ENCODE data around the gene UBL3.

The UBL3 gene

DNA sequence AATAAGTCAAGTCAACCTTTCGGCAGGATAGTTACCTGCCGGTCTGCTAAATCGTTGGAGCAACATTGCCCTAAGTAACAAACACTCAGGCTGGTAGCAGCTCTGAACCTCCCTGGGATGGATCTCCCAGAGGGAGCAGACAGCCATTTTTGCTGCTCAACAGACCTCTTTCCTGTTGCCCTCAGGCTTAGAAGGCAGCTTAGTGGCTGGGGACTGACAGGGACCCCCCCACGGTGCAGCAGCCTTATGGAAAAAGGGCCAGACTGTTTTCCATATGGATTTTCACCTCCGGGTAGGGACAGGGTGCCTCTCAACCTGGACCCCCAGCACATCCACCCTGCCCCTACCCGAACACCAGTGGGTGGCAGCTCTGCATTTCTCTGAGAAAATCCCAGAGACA lies 49.7 kb downstream of the UBL3 start:
- WGBS (ENCODE audit: extremely low coverage, insufficient coverage, low lambda C conversion rate), result no CpG with 5 or more reads among the region's 6 CpGs

DNA sequence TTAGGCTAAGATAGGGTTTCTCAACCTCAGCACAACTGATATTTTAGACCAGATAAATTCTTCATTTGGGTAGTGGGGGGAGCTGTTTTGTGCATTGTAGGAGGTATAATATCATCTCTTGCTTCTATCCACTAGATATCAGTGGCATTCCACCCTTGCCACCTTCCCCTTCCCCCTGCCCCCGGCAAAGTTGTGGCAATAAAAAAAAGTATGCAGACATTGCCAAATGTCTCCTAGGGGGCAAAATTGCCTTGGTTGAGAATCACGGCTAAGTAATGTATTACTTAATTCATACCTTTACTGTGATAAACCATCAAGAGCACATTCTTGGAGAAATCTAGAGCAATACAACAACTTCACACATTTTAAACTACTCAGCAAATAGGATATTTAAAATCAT lies 51.4 kb downstream of the UBL3 start:
- no peak overlapping the region for H3K4ac ChIP-seq (ENCODE audit: low read depth, low read length)
- H4K5ac ChIP-seq (ENCODE audit: low read length), result no peak overlapping the region
- no peak overlapping the region for H3K56ac ChIP-seq (ENCODE audit: low read length)
- no peak overlapping the region for H4K8ac ChIP-seq (ENCODE audit: low read depth, low read length)
- DNase-seq, result no peak
- no peaks in the 10 kb centered on the region for H3K27me3 ChIP-seq (ENCODE audit: insufficient read depth, low read length, poor library complexity)
- no peak overlapping the region for H2BK5ac ChIP-seq (ENCODE audit: low read length)
- H3K23ac ChIP-seq (ENCODE audit: low read length), result no peak overlapping the region
- H2BK15ac ChIP-seq (replicated peaks; ENCODE audit: low read depth), result no peak overlapping the region
- H3K4me3 ChIP-seq (ENCODE audit: low read length), result no peak overlapping the region
- no peak overlapping the region for H2AK5ac ChIP-seq (ENCODE audit: low read length)
- H3K18ac ChIP-seq (ENCODE audit: low read length), result no peak overlapping the region
- WGBS (ENCODE audit: extremely low coverage, insufficient coverage, low lambda C conversion rate), result no CpG with 5 or more reads among the region's 2 CpGs
- peaks cover 12% of the 10 kb centered on the region for H3K4me1 ChIP-seq (ENCODE audit: control insufficient read depth, low read depth, low read length)
- no peak overlapping the region for H2BK120ac ChIP-seq (ENCODE audit: low read depth, low read length)
- no peaks in the 10 kb centered on the region for H3K36me3 ChIP-seq (ENCODE audit: control insufficient read depth, insufficient read depth, low read length)
- H3K27ac ChIP-seq (ENCODE audit: low read depth, low read length), result no peak overlapping the region
- H3K79me1 ChIP-seq (ENCODE audit: low read length), result peaks cover 15% of the 10 kb centered on the region
- no peak overlapping the region for H3K9ac ChIP-seq (ENCODE audit: low read length)
- no peak overlapping the region for H3K4me2 ChIP-seq (ENCODE audit: low read length)
- H3K79me2 ChIP-seq (ENCODE audit: control insufficient read depth, insufficient read depth, low read length), result peaks cover 29% of the 10 kb centered on the region

More for the DNA sequence above, 49.7 kb downstream of the UBL3 start:
- H3K4me1 ChIP-seq (ENCODE audit: control insufficient read depth, low read depth, low read length), result peaks cover 12% of the 10 kb centered on the region
- no peak overlapping the region for H3K9ac ChIP-seq (ENCODE audit: low read length)
- H2BK15ac ChIP-seq (replicated peaks; ENCODE audit: low read depth), result no peak overlapping the region
- no peak overlapping the region for H3K27ac ChIP-seq (ENCODE audit: low read depth, low read length)
- H3K27me3 ChIP-seq (ENCODE audit: insufficient read depth, low read length, poor library complexity), result no peaks in the 10 kb centered on the region
- no peak overlapping the region for H3K23ac ChIP-seq (ENCODE audit: low read length)
- no peak overlapping the region for H3K4me3 ChIP-seq (ENCODE audit: low read length)
- H3K18ac ChIP-seq (ENCODE audit: low read length), result no peak overlapping the region
- H3K4me2 ChIP-seq (ENCODE audit: low read length), result no peak overlapping the region
- no peak overlapping the region for H3K4ac ChIP-seq (ENCODE audit: low read depth, low read length)
- no peak overlapping the region for H2BK120ac ChIP-seq (ENCODE audit: low read depth, low read length)
- no peak overlapping the region for H4K5ac ChIP-seq (ENCODE audit: low read length)
- H2AK5ac ChIP-seq (ENCODE audit: low read length), result no peak overlapping the region
- H4K8ac ChIP-seq (ENCODE audit: low read depth, low read length), result no peak overlapping the region
- peaks cover 29% of the 10 kb centered on the region for H3K79me2 ChIP-seq (ENCODE audit: control insufficient read depth, insufficient read depth, low read length)
- H2BK5ac ChIP-seq (ENCODE audit: low read length), result no peak overlapping the region
- DNase-seq, result peak; percentile 68
- H3K56ac ChIP-seq (ENCODE audit: low read length), result peak overlapping the region; percentile 37
- peaks cover 15% of the 10 kb centered on the region for H3K79me1 ChIP-seq (ENCODE audit: low read length)
- no peaks in the 10 kb centered on the region for H3K36me3 ChIP-seq (ENCODE audit: control insufficient read depth, insufficient read depth, low read length)

DNA sequence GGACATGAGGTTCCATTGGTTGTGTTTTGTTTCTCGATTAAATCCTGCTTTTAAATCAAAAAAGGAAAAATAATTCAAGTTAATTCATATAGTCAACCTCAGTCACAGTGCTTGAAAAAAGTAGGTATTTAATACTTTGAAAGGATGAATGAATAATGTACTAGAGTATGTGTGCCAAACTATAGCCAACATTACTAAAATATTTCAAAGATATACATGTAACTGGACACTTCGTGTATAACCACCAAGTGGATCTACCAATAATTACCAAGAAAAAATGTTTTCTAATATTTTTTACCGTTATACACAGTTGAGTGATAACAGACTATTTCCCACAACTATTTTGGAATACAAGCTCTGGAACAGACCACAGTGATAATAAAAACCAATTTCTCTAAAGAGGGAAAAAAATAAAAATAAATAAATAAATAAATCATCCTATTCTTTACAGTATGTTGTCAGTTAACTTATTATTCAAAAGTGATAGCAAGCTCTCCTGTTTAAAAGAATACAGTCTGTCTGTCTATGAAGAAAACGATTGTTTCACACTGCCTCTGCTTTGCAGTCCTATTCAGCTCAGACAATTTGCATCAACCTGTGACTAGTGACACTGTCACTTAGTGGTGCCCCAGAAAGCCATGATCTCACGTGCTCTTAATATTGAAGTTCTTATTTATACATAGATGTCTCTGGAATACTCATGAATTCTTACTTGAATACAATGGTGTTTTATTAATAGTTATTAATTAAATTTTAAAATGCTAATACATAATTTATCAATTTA lies 58.2 kb downstream of the UBL3 start:
- no peak for DNase-seq
- H3K4ac ChIP-seq (ENCODE audit: low read depth, low read length), result no peak overlapping the region
- H3K27me3 ChIP-seq (ENCODE audit: insufficient read depth, low read length, poor library complexity), result no peaks in the 10 kb centered on the region
- H2AK5ac ChIP-seq (ENCODE audit: low read length), result no peak overlapping the region
- no peak overlapping the region for H3K4me2 ChIP-seq (ENCODE audit: low read length)
- no peaks in the 10 kb centered on the region for H3K36me3 ChIP-seq (ENCODE audit: control insufficient read depth, insufficient read depth, low read length)
- peaks cover 3% of the 10 kb centered on the region for H3K79me2 ChIP-seq (ENCODE audit: control insufficient read depth, insufficient read depth, low read length)
- no peak overlapping the region for H3K27ac ChIP-seq (ENCODE audit: low read depth, low read length)
- no peak overlapping the region for H3K9ac ChIP-seq (ENCODE audit: low read length)
- H3K23ac ChIP-seq (ENCODE audit: low read length), result no peak overlapping the region
- no peaks in the 10 kb centered on the region for H3K4me1 ChIP-seq (ENCODE audit: control insufficient read depth, low read depth, low read length)
- H3K18ac ChIP-seq (ENCODE audit: low read length), result no peak overlapping the region
- no peak overlapping the region for H3K56ac ChIP-seq (ENCODE audit: low read length)
- no CpG with 5 or more reads among the region's 5 CpGs for WGBS (ENCODE audit: extremely low coverage, insufficient coverage, low lambda C conversion rate)
- H3K79me1 ChIP-seq (ENCODE audit: low read length), result peaks cover 4% of the 10 kb centered on the region
- no peak overlapping the region for H3K4me3 ChIP-seq (ENCODE audit: low read length)
- no peak overlapping the region for H2BK5ac ChIP-seq (ENCODE audit: low read length)
- H4K5ac ChIP-seq (ENCODE audit: low read length), result no peak overlapping the region
- H2BK15ac ChIP-seq (replicated peaks; ENCODE audit: low read depth), result no peak overlapping the region
- no peak overlapping the region for H2BK120ac ChIP-seq (ENCODE audit: low read depth, low read length)
- no peak overlapping the region for H4K8ac ChIP-seq (ENCODE audit: low read depth, low read length)

DNA sequence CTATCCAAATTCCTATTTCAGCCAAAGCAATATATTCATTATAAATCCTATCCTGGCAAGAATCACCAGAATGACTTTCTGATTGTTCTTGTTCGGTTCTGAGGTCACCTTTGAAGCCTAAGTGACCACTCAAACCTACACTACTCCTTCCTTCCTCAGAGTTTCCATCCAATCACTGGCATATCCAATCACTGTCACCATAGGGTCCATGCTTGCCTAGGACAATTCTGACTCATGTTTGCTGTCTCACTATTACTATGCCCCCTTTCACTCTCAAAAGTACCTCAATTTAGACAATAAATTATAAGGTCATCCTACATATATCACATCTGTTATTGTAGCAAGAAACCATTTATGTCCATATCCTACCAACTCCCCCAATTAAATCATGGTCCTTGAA lies 58.9 kb downstream of the UBL3 start:
- H3K27ac ChIP-seq (ENCODE audit: low read depth, low read length), result no peak overlapping the region
- no peak overlapping the region for H3K9ac ChIP-seq (ENCODE audit: low read length)
- H3K79me2 ChIP-seq (ENCODE audit: control insufficient read depth, insufficient read depth, low read length), result peaks cover 3% of the 10 kb centered on the region
- no peak for DNase-seq
- H4K5ac ChIP-seq (ENCODE audit: low read length), result no peak overlapping the region
- no peak overlapping the region for H3K4ac ChIP-seq (ENCODE audit: low read depth, low read length)
- no peaks in the 10 kb centered on the region for H3K36me3 ChIP-seq (ENCODE audit: control insufficient read depth, insufficient read depth, low read length)
- H4K8ac ChIP-seq (ENCODE audit: low read depth, low read length), result no peak overlapping the region
- H3K27me3 ChIP-seq (ENCODE audit: insufficient read depth, low read length, poor library complexity), result no peaks in the 10 kb centered on the region
- H2AK5ac ChIP-seq (ENCODE audit: low read length), result no peak overlapping the region
- peaks cover 4% of the 10 kb centered on the region for H3K79me1 ChIP-seq (ENCODE audit: low read length)
- H3K56ac ChIP-seq (ENCODE audit: low read length), result no peak overlapping the region
- H2BK15ac ChIP-seq (replicated peaks; ENCODE audit: low read depth), result no peak overlapping the region
- H3K4me3 ChIP-seq (ENCODE audit: low read length), result no peak overlapping the region
- no peak overlapping the region for H3K18ac ChIP-seq (ENCODE audit: low read length)
- no CpG with 5 or more reads among the region's 1 CpG for WGBS (ENCODE audit: extremely low coverage, insufficient coverage, low lambda C conversion rate)
- H2BK5ac ChIP-seq (ENCODE audit: low read length), result no peak overlapping the region
- H3K4me2 ChIP-seq (ENCODE audit: low read length), result no peak overlapping the region
- H2BK120ac ChIP-seq (ENCODE audit: low read depth, low read length), result no peak overlapping the region
- no peaks in the 10 kb centered on the region for H3K4me1 ChIP-seq (ENCODE audit: control insufficient read depth, low read depth, low read length)
- no peak overlapping the region for H3K23ac ChIP-seq (ENCODE audit: low read length)

DNA sequence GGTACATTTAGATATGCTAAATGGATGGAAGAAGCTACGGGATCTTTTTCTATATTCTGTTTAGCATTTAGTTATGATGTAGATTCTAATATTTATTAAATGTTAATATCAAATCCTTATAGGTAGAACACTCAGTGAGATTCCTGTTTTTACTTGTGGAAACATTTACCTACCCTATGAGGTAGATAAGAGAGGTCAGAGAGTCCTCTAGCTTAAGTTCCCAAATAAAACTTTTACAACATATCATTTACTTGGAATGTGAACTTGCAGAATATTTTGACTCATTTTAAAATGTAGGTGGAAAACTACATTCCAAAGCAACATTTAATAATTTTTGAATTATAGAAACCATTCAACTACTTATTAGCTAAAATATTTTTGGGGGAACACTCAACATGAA lies 63.7 kb downstream of the UBL3 start:
- Histone ChIP-seq H3K36me3 (ENCODE audit: control insufficient read depth, insufficient read depth, low read length) (no peaks in the 10 kb centered on the region), H3K27me3 (ENCODE audit: insufficient read depth, low read length, poor library complexity) (no peaks in the 10 kb centered on the region), H2BK120ac (ENCODE audit: low read depth, low read length) (no peak overlapping the region), H3K27ac (ENCODE audit: low read depth, low read length) (no peak overlapping the region), H3K4ac (ENCODE audit: low read depth, low read length) (no peak overlapping the region), H3K79me1 (ENCODE audit: low read length) (peaks cover 7% of the 10 kb centered on the region), H3K18ac (ENCODE audit: low read length) (no peak overlapping the region), H3K4me1 (ENCODE audit: control insufficient read depth, low read depth, low read length) (no peaks in the 10 kb centered on the region), H3K9ac (ENCODE audit: low read length) (no peak overlapping the region), H2AK5ac (ENCODE audit: low read length) (no peak overlapping the region), H2BK15ac (replicated peaks; ENCODE audit: low read depth) (no peak overlapping the region), H3K4me3 (ENCODE audit: low read length) (no peak overlapping the region), H3K23ac (ENCODE audit: low read length) (no peak overlapping the region), H4K5ac (ENCODE audit: low read length) (no peak overlapping the region), H4K8ac (ENCODE audit: low read depth, low read length) (no peak overlapping the region), H3K56ac (ENCODE audit: low read length) (no peak overlapping the region), H3K4me2 (ENCODE audit: low read length) (no peak overlapping the region), H3K79me2 (ENCODE audit: control insufficient read depth, insufficient read depth, low read length) (peaks cover 7% of the 10 kb centered on the region), H2BK5ac (ENCODE audit: low read length) (no peak overlapping the region)
- no CpG with 5 or more reads among the region's 1 CpG for WGBS (ENCODE audit: extremely low coverage, insufficient coverage, low lambda C conversion rate)
- no peak for DNase-seq

DNA sequence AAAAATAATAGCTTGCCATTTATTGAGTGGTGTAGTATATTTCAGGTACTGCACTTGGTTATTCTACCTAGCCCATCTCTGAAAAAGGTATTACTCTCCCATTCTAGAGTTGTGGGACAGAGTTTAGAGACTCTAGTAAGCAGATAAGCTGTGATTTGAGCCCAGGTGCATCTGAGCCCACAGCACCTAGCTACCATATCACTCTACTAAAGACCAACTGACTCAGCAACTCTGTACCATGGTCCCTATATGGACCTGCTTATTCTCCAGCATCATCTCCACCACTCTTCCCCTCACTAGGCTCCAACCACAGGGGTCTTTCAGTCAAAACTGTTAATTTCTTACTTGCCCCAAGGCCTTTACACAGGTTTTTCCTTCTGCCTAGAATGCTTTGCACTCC lies 64.4 kb downstream of the UBL3 start:
- H3K79me2 ChIP-seq (ENCODE audit: control insufficient read depth, insufficient read depth, low read length), result peaks cover 9% of the 10 kb centered on the region
- no peak overlapping the region for H2BK5ac ChIP-seq (ENCODE audit: low read length)
- H3K4me3 ChIP-seq (ENCODE audit: low read length), result no peak overlapping the region
- no peak overlapping the region for H3K18ac ChIP-seq (ENCODE audit: low read length)
- H3K23ac ChIP-seq (ENCODE audit: low read length), result no peak overlapping the region
- no peak overlapping the region for H3K56ac ChIP-seq (ENCODE audit: low read length)
- H3K79me1 ChIP-seq (ENCODE audit: low read length), result peaks cover 5% of the 10 kb centered on the region
- H2AK5ac ChIP-seq (ENCODE audit: low read length), result no peak overlapping the region
- H3K4ac ChIP-seq (ENCODE audit: low read depth, low read length), result no peak overlapping the region
- no peak overlapping the region for H2BK120ac ChIP-seq (ENCODE audit: low read depth, low read length)
- H2BK15ac ChIP-seq (replicated peaks; ENCODE audit: low read depth), result no peak overlapping the region
- no peak for DNase-seq
- H3K4me2 ChIP-seq (ENCODE audit: low read length), result no peak overlapping the region
- no peak overlapping the region for H4K5ac ChIP-seq (ENCODE audit: low read length)
- no peak overlapping the region for H4K8ac ChIP-seq (ENCODE audit: low read depth, low read length)
- no peaks in the 10 kb centered on the region for H3K27me3 ChIP-seq (ENCODE audit: insufficient read depth, low read length, poor library complexity)
- H3K9ac ChIP-seq (ENCODE audit: low read length), result no peak overlapping the region
- no peaks in the 10 kb centered on the region for H3K36me3 ChIP-seq (ENCODE audit: control insufficient read depth, insufficient read depth, low read length)
- H3K27ac ChIP-seq (ENCODE audit: low read depth, low read length), result no peak overlapping the region
- H3K4me1 ChIP-seq (ENCODE audit: control insufficient read depth, low read depth, low read length), result no peaks in the 10 kb centered on the region

Data from mesendoderm (in vitro differentiated cells).